Right renal pelvis (tissue), 4 donors: ENCODE measurements around the gene STXBP5L. TPM values are rescaled to one million over a fixed set of nuclear protein-coding genes. Genes with fewer than 3 reads are reported as not detected.
A peak's percentile ranks its signal among the peaks of the same experiment; 100 is the strongest.
"Not testable (repeated sequence)": the region's sequence is repeated elsewhere in the genome, so short reads cannot be mapped to it uniquely, and the experiment has no call there.

ENCODE experiments used
- DNase-seq, 4 donors: peaks; one replicate each; pipeline ENCODE4 v3.0.0-alpha.2; 2013; ENCODE audit warnings: low read depth in 4 of 4, low spot score in 3 of 4, missing footprints in 1 of 4
- polyA plus RNA-seq, 4 donors: library from polyadenylated mRNA; unstranded; fragments of 120-200 nt; gene quantifications; one replicate each; pipeline ENCODE4 v1.2.1, GENCODE V29; 2013; ENCODE audit not compliant: insufficient read length in 4 of 4

The STXBP5L gene
- polyA plus RNA-seq: under 1 TPM; 0.16 to 0.56 (median 0.21) TPM

DNA sequence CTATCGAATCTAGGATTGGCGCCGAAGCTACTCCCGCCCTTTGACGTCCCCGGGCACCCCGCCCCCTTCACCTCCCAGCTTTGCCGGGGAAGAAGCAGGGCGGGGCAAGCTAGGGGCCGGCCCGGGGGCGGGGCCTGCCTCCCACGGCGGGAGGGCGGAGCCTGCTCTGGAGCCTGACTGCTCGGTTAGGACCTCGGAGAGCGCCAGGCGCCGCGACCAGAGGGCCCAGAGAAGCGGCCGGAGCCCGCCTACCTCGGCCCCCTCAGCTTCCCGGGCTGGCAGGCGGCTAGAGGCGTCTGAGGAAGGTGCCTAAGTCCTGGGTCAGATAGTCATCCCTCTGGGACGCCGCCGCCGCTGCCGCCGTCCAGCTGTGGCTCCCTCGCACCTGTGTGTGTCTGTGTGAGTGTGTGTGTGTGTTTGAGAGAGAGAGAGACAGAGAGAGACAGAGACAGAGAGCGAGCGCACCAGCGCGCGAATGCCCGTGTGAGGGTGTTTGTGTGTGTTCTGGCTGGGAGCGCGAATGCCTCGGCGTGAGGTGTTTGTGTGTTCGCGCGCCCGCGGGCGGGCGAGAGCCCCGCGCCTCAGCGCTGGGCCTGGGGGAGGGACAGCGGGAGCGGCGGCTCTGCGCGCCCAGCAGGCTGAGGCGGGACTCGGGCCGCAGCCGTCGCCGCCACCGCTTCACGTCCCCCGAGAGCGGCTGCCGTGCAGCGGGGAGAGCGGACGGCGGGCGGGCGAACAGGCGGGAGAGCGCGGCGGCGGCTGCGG lies at the start of gene STXBP5L:
STXBP5L (plus strand) TSS at position 176 of the 765 bp plus-strand sequence. CDS start 1,374 bp downstream, outside the sequence.
- peak; percentile 63 to 73 (median 68) for DNase-seq

DNA sequence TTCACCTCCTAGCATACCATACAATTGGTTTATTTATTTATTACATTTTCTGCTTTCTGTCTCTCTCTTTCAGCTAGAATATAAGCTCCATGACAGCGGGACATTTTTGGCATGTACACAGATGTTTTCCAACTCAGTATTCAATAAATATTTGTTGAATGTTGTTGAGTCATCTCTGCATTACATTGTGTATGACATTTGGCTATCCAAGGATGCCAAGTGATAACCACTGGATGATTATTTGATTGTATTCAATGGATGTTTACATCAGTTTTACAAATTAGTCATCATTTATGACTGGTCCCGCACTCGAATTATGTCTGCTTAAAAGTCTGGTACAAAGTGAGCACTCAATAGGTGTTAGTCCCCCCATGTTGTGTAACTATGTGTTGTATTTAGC lies 49.5 kb upstream of the STXBP5L start:
- no peak for DNase-seq

DNA sequence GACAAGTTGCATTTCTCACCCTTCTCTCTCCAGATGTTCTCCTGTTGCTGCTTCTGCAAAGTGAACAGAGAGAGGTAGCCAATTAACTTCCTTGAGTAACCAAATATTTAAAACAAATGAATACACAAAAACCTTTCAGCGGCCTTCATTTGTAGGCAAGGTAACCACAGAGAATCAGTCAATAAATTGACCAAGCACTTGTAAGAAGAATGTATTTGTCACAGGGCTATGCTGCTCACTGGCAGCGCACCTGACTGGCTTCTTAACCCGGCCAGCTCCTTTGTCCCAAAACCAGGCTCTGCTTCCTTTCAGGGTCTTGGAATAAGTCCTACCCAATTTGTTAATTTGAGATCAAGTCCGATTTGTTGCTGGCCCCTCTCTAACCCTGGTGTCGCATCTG lies 43.5 kb upstream of the STXBP5L start:
- DNase-seq: no peak

DNA sequence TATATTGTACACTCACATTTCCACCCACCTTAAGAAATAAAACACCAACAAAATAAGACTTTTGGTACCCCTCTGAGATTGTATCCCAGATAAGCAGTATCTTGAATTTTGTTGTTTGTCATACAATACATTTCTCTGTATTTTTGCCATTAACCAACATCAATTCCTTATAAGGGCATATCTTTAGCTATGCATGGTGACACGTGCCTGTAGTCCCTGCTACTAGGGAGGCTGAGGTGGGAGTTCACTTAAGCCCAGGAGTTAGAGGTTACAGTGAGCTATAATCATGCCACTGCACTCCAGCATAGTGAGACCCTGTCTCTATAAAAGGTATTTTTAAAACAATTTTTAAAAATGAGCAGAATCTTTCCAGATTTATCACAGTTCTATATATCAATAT lies 32.5 kb upstream of the STXBP5L start:
- DNase-seq: no peak

DNA sequence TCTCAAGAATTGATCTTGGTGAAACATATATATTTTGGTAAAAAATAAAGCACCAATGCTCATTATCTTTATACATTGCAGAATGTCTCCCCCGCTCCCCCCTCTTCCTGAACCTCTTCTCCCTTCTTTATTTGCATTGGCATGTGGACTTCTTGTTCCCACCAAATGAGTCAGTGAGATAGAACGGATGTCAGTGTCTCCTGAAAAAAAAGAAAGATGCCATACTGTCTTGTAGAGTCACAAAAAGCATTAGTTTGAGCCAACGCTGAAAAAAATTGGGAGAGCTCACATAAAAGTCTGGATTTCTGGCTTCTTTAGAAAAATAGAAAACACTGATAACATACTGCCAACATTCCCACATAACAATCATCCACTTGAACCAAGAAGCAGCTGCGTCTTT lies 32.0 kb upstream of the STXBP5L start:
- no peak for DNase-seq

DNA sequence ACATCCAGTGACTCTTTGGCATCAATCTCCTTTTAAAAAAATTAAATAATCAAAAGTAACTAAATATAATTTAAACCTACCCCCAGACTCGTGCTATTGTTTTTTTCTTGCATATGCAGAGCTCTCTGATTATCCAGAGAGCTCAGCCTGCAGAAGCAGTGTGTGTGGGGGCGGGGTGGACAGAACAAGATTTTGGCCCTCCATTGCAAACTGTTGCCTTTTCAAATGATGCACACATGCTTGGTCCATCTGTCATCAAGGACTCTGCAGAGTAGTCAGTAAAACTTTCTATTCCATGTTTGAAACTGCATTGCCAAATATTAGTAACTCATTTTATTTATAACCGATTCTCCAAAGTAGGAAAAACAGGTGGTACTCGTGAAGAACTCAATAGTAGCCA lies 28.6 kb upstream of the STXBP5L start:
- no peak for DNase-seq

DNA sequence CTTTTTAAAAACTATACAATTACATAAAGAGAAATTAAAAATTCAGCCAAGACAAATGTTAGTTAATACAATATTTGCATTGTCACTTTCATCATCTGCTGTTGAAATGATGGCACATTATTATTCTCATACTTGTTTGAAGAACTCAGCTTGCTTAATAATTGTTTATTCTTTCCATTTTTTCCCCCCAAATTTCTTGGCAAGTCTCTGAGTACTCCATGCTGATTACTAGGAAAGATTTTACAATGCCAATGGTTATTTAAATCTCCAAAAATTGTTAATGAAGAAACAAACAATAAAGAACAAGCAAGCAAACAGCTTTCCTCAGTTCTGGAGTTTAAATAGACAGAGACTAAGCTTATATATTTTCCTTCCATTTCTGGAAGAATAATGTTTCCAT lies 15.1 kb upstream of the STXBP5L start:
- DNase-seq: no peak

DNA sequence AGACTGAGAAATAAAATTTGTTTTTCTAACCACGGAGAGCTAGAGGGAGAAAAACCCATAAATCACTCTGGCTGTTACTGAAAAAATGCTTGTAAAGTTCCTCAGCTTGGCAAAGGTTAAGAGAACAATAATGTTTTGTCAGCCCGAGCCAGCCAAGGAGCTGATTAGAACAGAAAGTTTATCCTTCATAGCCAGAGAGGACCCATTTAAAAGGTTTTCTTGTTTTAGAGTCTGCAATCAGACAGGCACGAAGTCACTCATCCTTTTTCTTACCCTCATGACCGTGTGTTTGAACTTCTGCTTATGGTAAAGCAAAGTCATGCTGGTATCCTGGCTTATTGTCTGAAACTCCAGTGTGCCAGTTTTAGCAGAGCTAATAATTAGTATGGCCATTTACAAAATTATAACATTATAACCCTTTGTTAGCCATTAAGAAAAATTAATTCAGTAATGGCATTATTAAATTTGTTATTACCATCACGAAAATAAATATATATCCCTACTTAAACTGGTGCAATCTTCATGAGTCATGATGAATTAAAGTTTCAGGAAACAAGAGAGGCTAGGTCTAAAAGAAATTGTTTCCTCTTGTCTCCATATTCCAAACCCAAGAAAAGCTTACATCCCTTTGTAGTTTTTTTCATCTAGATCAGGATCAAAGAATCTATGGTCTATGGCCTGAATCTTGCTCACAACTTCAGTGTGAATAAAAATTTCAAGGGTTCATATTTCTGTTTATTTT lies 13.5 kb upstream of the STXBP5L start:
- DNase-seq: no peak

DNA sequence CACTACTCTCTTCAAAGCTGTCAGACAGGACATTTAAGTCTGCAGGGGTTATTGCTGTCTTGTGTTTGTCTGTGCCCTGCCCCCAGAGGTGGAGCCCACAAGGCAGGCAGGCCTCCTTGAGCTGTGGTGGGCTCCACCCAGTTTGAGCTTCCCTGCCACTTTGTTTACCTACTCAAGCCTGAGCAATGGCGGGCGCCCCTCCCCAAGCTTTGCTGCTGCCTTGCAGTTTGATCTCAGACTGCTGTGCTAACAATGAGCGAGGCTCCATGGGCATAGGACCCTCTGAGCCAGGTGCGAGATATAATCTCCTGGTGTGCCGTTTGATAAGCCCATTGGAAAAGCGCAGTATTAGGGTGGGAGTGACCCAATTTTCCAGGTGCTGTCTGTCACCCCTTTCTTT lies 6.3 kb upstream of the STXBP5L start:
- not testable (repeated sequence) for DNase-seq

DNA sequence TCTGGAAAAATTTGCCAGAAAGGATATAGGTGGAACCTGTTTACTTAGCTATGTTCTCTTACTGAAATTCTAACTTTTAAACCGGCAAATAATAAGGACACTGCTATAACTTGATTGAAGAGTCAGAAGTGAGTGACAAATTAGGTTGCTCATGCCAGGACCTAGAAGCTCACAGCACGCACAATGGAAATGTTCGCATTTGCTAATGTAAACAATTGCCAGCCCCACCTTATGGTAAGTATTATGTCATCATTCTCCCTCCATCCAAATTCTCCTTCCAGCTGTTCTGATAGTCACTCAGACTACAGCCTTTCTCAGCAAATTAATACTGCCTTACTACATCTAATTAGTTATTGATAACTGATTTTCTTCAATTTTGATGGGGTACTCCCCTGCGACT lies 4.8 kb upstream of the STXBP5L start:
- DNase-seq: no peak

DNA sequence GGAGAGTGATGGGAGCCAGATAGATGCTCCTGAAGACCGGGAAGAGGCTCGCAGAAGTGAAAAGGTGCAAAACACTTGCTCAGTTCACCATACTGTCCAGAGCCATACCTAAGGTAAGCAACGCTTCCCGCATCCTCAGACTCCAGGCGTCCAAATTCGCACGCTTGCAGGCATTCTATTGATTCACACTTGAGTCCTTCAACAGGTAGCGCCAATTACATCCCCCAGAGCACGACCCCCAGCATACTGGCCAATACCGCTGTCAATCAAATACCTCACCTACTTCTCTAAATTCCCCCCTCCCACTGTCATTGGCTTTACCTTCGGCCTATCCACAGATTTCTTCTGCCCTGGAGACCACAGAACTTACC lies 361 bp upstream of the STXBP5L start:
- no peak for DNase-seq

DNA sequence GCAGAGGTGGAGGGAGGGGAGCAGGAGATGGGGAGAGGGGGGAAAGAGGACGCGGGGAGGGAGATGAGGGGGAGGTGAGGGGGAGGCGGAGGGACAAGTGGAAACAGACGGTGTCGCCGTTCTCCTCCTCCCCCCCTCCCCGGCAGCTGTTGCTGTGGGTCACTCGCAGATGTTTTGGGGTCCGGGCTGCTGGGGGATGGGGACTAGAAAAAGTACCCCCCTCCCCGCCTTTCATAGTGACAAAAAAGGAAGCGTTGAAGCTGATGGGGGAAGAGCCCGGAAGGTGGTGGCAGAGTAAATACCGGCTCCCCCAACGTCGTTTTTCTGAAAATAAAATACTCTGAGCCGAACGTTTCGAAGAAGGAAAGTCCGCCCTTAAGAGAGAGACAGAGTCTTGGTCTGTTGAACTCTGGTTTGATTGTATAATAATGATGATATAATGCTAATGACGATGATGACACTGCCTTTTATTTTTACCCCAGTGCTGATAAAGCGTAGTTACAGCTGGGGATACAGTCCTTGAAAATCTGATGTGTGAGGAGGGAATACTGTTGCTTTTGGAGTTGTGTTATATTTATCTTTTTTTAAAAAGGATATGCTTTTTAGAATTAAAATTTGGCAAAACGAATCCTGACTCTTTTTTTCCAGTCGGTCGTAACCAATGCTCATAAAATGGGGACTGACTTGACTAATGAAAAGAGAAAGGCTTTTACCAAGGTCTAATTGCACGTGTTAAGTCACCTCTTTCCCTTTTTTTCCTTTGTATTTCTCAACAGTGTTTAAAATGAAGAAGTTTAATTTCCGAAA lies 993 bp downstream of the STXBP5L start:
- DNase-seq: no peak

DNA sequence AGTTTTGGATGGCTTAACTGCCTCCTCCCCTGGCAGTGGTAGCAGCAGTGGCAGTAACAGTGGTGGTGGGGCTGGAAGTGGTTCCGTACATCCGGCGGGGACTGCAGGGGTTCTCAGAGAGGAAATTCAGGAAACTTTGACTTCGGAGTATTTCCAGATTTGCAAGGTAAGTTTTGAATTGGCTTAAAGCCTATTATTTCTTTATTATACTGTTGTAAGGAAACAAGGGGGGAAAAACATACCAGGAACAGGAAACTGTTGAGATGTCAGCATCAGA lies 1.5 kb downstream of the STXBP5L start:
- DNase-seq: no peak

DNA sequence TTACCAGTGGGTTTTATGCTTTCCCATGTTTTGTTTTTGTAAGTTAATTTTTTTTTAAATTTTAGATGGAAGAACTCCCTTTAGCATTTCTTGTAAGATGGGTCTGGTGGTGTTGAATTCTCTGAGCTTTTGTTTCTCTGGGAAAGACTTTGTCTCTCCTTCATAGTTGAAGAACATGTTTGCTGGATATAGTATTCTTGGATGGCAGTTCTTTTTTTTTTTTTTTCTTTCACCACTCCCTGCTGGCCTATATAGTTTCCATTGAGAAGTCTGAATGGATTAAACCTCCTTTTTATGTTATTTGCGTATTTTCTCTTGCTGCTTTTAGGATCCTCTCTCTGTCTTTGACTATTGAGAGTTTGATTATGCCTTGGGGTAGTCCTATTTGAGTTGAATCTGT lies 18.1 kb downstream of the STXBP5L start:
- no peak for DNase-seq

DNA sequence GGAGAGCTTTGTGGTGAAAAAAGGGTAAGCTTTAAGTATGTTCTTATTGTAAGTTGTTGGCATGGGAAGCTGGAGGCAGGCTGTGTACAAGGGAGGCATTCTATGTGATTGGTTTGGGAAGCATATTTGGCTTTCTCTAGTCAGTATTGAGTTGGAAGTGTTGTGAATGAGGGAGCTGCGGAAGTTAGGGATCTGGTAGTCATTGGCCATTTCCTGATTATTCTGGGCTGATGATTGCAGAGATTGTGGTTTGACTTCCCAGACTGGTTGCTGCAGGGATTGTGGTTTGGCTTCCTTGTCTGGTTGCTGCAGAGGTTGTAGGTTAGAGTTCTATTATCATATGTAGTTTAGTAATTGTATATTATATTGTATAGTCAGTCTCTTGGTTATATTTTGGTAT lies 21.0 kb downstream of the STXBP5L start:
- no peak for DNase-seq

DNA sequence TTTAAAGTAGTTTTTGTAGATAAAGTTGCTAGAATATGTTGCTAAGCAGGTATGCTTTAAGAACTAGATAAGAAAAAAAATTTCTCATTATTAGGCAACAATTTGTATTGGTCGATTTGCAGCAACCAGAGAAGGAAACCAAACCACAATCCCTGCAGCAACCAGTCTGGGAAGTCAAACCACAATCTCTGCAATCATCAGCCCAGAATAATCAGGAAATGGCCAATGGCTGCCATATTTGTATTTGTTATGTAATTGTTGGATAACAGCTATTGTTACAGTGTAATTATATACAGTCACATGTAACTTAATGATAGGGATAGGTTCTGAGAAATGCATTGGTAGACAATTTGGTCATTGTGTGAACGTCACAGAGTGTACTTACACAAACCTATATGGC lies 23.6 kb downstream of the STXBP5L start:
- DNase-seq: no peak

DNA sequence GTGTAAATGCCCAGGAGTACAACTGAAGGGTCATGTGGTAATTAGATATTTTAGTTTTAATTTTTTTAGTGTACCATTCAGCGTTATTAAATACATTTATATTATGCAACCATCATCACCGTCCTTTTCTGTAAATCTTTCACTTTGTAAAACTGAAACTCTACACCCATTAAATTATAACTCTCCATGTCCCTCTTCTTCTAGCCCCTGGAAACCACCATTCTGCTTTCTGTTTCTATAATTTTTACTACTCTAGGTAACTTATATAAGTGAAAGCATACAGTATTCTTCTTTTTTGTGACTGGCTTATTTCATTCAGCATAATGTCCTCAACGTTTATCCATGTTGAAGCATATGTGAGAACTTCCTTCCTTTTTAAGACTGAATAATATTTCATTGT lies 48.1 kb downstream of the STXBP5L start:
- no peak for DNase-seq

DNA sequence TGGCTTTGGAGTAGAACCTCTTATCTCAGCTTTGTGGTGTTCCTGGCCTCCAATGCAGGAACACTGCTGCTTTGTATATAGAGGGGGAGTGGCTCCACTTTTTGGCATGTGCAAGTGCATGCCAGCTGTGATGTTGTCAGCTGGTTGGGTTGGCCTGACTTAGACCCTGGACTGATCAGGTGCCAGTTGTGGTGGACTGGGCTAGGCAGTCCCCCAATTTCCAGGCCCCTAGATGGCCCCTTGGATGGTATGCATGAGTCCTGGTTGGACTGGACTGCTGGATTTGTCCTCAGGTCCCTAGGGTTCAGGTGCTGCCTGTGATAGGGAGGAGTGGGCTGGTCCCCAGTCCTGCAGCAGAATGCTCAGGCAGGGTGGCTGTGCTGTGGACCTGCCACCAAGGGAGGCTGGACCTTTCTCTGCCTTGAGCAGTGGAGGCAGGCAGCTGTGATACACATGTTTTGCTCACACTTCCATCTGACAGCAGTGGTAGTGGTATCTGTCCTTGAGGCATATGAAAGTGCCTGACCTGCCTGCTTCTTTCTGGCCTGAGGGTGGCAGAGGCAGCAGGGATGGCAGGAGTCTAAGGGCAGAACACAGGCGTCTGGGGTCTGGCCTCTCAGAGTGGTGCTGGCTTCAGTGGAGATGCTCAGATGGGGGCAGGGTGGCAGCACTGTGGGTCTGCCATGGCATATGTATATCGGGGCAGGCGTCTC lies 74.8 kb downstream of the STXBP5L start:
- no peak for DNase-seq

DNA sequence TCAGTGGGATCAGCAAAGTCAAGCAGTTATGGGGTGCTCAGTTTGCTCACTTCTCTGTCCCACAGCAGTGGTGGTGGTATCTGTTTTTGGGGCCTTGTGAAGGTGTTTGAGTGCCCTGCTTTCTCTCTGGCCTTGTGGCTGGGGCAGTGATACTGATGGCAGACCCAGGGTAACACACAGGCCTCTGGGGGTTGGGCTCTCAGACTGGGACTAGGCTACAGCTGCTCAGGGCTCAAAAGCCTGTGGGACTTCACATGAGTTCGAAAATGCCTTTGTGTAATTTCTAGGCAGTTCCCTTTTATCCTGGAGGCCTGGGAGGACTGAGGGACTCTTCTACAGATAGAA lies 75.3 kb downstream of the STXBP5L start:
- DNase-seq: no peak

DNA sequence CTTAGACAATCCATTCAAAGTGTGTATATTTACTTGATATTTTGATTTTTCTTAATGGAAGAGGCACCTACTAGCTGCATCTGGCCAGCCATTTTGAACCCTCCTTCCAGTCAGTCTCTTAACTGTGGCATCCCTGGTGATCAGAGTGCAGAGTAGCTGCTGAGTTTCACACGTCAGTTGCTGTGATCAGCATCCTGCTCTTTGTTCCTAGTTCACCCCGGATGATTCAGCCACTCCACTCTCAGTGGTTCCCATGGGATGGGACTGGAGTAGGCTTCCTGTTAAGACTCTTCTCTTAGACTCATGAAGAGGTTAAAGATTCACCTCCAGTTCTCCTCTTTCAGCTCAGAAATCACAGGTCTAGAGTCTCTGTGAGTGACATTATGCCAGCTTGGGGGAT lies 75.8 kb downstream of the STXBP5L start:
- DNase-seq: no peak

DNA sequence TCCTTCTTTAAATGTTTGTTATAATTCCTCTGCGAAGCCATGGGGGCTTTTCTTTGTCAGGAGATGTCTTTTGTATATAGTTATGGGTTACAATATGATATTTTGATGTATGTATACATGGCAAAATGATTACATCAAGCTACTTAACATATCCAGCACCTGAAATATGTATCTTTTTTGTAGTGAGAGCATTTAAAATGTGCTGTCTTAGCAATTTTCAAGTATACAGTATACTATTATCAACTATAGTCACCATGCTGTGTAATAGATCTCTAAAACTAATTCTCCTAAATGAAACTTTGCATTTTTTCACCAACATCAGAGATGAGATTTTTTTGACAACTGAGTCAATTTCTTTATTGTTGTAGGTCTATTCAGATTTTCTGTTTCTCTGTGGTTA lies 77.2 kb downstream of the STXBP5L start:
- DNase-seq: no peak
